ENCODE measurements around the gene SLIT1.
A peak's percentile ranks its signal among the peaks of the same experiment; 100 is the strongest.

The SLIT1 gene

DNA sequence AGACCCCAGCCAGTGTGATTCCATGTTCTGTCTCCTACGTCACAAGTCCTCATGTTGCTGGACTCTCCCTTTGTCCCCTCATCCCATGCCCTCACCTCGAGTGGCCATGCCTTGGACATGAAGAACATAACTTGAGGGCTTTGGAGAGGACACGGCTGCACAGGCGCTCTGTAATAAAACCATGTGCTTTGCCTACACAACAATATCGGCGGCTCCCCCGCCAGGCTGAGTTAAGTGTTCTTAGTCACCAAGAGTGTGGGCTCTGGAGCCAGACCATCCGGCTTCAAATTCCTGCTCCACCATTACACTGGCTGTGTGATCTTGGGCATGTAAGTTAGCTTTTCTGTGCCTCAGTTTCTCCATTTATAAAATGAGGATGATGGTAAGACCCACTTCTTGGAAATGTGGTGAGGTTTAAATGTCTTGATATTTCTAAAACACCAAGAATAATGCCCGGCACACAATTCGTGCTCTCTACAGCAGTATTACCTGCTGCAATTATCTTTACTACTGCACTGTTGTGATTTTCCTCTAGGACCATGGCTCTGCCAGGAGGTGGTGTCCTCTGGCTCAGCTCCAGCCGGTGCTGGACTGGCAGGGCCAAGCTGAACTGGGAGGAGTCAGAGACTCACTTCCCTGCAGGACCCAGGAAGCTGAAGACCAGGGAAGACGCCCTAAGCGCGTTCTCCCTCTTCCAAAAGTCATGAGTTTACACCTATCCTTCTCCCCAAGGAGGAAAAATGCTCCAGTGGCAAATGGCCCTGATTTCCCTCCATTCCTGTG is 15.7 kb downstream of the SLIT1 start:
- no peak for DNase-seq

DNA sequence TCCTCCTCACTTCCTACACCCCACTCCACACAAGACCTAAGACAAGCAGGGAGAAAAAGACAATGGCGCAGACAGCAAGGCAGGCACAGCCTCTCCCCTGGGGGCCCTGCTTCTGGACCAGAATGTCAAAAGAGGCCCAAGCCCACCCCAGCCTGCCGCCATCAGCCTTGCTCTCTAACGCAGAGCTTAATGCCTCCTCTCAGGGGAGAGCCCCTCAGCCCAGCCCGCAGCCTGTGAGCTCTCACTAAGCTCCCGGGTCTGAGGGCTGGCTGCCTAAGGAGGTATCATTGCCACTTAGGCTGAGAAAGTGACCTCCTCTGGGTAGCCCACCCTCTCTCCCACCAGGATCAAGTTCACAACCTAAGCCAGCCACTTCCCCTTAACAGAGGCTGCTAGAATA is 16.7 kb downstream of the SLIT1 start:
- DNase-seq: no peak

DNA sequence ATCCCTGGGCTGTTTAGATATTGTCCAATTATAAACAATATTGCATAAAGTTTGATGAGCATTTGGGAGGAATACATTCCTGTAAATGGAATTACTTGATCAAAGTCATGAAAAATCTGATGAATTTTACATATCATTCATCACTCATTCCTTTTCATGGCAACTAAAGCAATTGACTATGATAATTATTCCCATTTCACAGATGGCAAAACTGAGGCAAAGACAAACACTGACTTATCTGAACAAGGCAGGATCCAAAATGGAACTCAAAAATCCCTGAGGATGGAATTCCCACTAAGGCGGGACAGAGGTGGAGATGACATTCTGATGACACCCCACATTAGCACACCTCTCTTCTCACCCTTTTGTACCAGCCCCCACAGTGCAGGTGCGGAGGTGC is 17.1 kb downstream of the SLIT1 start:
- no peak for DNase-seq

DNA sequence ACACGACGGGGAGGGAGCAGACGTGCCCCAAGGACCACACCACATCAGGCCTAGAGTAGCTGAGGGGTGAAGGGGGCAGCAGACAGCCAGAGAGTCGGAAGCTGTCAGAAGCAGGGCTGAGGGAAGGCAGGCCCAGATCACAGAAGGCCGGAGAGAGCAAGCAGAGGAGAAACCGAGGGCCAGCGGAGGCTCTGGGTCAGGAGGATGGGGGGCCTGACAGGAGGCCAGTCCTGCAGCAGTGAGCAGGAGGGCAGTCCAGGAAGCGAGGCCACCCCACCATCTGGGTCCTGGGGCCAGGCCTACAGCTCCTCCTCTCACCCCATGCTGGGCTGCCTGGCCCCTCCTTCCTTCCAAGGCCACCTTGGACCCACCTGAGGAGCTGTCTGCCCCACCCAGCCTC is 20.3 kb downstream of the SLIT1 start:
- DNase-seq: no peak

DNA sequence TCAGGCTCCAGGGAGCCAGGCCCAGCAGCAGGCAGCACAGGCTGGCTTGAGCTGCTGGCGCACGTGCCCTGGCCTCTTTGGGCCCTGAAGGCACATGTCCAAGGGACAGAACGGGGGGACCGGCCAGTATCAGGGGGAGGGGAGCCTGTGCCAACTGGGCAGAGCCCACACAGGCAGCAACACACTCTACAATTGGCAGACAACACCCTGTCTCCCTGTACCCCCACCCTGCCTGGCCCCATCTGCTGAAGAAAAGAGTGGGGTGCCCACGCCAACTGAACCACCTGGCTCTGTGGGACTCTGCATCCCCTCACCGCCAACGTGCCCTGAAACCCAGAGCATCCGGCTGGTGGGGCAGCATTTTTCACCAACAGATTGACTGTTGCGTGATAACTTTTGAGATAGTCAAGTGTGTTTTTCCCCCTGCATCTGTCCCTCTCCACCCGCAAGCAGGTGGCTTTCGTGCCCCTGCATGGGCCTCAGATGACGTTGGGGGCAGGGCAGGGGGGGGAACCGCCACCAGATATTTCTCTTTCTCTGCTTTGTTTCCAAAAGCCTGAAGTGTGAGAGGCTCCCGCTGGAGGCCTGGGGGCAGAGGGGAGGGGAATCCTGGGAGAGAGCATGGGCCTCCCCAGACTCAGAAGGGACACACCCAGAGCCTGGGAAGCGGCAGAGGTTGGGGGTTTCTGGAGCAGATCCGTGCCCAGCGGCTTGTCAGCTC is 21.8 kb downstream of the SLIT1 start:
- no peak for DNase-seq

DNA sequence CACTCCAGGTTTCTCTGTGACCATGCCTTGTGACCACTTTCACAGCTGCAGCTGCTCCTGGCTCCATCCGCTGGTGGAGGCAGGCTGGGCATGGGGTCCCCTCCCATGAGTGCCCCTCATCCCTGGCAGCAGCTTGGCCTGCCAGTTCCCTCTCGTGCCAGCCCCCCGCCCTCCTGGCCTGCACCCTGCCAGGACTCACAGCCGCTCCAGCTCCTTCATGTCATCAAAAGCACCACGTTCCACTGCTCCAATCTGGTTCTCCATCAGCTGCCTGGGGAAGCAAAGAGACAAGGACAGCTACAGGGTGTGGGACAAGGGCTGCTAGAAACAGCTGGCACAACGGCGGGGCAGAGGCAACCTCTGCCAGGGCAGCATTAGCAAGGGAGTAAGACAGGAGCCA is 22.6 kb downstream of the SLIT1 start:
- no peak for DNase-seq

DNA sequence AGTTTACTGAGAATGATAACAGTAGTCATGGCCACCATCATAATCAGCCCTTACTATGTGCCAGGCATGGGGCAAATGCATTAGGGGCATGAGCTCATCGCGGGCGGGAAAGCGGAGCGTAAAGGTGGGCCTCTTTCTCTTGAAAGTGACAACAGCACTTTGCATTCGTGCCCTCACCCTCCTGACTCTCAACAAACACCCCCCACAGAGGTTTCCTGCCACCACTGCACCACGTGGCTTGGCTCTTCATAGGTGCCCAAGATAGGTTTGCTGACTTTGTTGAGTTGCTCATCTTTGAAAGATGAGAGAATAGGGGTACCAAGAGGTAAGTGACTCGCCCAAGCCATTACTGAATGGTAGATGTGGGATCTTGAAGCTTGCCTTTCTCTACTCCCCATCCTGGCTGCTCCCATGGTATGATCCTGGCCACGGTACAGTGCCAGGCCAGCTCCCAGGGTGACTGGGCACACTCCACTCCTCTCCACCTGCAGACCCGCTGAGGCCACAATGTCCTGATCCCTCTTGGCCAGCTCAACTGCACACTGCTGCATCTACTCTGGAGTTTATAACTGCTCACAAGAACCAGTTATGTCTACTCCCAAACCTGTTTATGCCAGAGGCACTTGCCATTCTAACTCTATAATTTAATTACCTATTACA is 26.0 kb downstream of the SLIT1 start:
- no peak for DNase-seq

DNA sequence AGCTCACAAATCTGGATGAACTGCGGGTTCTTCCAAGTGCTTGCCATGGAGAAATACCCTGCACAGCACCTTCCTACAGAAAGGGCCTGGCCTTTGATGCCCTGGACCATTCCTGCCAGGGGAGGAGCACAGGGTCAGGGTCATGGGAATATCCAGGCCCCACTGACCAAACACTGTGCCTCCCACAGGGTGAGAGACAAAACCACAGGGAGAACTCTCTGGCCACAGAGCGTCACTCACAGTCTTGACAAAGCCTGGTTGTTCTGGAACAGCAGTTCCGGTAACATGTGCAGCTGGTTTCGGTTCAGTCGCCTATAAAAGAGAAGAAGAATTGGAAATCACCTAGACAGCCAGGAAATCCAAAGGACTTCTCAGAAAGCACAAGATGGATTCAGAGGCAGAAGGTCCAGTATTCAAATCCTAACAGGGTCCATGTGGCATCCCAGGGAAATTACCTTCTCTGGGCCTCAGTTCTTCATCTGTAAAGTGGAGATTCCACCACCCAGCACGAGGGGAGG is 28.1 kb downstream of the SLIT1 start:
- DNase-seq: peak; percentile 77 to 91 (median 78)

DNA sequence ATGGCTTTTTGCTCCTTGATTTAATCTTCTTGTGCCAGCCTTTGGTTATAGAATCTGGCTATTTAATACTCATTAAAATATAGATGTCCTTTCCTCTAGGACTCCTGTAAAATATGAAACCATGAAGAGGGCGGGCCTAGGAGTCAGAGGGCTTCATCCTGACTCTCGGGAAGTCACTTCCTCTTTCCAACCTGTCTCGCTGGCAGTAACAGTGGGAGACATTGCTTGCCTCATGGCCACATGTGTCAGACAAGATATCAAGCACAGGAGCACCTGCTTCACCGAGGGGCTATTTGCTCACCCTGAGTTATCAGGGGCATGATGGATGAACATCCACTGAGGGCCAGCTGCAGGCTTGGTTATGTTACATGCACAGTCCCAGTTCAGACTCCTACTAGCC is 31.0 kb downstream of the SLIT1 start:
- DNase-seq: peak; percentile 41 to 55 (median 55)

DNA sequence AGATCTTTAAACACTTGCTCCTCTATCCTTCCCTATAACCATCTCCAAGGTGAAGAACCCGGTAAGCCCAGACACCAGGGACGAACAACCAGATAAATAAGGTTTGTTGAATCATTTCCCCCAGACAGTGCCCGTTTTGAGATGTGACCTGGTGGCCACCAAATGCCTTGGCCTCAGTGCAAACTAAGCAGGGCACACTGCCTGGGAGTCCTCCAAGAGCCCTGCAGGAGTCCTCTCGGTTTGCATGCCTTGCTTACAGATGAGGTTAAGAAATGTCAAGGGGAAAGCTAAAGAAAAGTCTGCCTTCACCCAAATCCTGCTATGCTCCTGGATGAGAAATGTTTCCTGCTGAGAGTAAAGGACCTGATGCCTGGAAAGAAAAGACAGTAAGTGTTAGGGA is 31.6 kb downstream of the SLIT1 start:
- no peak for DNase-seq

DNA sequence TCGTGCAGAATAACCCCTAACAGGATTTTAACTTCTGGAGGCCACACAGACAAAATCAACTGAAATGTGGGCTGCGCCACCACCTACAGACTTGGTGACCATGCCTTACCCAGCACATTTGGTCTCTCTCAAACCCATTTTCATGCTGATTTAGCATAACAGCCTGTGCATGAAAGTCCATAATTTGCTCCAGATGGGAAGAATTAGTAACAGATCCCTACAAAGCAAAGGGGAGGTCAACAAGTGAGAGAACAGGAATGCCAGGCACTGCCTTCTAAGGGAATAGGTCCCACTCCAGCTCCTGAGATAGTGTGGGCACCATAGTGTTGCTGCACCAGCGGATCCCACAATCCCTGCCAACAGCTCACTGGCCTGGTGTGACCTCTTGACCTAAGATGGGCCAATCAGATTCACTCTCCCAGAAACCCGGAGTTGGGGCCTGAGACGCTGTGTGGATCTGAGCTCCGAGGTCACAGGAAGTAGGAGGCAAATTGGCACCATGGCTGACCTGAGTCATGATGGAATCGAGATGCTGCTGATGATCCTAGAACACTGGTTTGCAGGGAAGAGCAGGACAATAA is 32.4 kb downstream of the SLIT1 start:
- DNase-seq: no peak

DNA sequence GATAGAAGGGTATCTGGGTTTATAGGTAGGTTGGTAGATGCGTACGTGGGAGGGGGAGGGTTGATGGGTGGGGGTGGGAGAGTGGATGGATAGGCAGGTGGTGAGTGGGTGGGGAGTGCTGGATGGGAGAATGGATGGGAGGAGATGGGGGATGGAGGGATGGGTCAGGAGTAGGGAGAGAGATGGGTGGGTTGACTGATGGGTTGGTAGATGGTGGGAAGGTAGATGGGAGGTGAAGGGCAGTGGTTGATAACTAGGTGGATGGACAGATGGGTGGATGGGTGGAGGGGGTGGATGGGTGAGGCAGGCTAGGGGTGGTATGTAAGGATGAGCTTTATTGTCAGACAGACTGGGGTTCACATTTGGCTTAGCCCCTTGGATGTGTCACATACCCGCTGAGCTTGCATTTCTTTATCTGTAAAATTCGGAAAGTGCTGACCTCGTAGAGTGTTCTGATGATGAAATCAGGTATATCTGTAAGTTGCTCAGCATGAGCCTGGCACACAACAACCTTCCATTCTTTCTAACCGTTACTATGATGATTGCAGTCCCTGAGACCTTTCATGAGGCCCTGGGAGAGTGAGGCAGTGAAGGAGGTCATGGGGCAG is 34.3 kb downstream of the SLIT1 start:
- DNase-seq: no peak

DNA sequence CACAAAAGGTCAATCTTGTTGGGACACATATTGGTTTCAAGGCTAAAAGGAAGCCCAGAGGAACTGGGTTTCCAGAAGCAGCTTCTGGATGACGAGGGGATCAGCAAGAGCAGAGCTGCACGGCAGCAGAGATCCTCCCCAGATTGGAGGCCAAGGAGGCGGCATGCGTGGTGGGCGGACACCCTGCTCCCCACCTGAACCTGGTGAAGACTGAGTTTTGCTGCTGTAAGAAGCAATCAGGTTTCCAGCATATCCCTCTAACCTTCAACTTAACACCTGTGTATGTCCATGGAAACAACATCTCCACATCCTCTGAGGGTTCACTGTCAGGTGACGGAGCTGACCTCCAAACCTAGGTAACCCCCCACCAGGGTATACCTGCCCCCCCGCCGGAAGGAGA is 35.1 kb downstream of the SLIT1 start:
- DNase-seq: no peak

DNA sequence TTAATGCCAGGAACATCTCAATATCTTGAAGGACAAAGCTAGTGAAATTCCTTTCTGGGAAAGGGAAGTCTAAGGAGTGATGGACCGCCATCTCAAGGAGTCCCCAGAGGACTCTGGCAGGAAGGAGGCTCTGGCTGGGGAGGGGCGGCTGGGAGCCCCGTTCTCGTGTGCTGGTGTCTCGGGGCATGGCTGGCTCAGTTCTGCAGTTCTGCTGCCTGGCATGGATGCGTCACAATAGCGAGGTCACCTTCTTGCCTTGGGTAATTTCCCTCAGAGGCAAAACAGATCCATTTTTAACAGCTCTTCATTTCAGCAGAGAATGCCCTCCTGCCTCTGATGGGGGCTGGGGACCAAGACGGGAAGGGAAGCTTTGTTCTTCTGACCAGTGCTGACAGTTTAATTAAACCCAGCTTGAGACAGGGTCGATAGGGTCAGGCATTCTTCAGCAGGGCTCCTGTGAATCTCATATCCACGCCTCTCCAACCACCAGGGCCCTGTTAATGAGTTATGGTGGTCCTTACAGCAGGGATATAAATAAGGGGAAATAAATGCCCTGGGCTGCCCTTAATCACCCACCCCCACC is 35.7 kb downstream of the SLIT1 start:
- peak in 2 of 3 donors; percentile 11 to 40 for DNase-seq

DNA sequence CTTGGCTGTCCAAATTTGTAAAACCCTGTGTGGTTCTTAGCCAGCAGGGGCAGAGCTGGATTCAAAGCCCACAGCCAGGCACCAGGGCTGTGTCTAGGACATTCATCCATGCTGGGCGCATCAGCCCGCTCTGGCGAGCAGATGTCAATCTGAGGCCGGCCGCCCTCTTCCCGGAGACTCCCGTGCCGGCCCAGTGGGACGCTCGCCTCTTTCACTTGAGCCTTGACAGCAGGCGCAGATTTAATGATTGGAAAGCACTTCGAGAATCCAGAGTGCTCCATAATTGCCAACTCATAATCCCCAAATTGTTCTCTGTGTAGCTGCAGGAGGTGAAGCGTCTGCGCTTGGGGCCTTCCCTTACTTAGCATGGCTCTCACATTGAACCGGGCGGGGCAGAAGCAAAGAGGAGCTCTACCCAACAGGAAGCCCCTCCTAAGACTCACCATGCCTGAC is 36.7 kb downstream of the SLIT1 start:
- DNase-seq: no peak

DNA sequence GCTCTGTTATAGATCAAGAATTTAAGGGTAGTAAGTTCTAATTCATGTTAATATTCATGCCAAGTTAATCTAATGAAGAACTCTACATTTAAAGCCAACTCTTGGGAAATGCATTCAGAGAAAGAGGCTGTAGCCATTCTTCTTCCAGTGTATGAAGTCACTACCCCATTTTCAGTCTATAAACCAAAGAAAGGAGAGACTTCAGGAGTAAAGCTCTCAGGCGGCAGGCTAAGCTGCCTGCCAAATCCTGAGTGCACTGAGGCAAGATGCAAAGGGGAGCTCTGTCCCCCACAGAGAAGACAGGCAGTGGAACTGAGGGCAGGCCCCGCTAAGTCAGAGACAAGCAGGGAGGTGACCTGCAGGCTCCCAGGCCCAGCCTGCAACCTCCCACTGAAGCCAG is 41.5 kb downstream of the SLIT1 start:
- DNase-seq: no peak

DNA sequence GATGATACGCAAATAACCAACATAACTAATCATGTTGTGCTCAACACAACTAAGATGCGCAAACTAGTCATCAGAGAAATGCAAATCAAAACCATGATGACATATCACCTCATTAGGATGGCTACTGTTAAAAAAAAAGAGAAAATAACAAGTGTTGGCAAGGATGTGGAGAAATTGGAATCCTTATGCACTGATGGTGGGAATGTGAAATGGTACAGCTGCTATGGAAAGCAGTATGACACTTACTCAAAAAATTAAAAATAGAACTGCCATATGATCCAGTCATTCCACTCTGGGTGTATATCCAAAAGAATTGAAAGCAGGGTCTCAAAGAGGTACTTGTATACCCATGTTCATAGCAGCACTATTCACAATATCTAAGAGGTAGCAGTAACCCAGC is 42.9 kb downstream of the SLIT1 start:
- no peak for DNase-seq

DNA sequence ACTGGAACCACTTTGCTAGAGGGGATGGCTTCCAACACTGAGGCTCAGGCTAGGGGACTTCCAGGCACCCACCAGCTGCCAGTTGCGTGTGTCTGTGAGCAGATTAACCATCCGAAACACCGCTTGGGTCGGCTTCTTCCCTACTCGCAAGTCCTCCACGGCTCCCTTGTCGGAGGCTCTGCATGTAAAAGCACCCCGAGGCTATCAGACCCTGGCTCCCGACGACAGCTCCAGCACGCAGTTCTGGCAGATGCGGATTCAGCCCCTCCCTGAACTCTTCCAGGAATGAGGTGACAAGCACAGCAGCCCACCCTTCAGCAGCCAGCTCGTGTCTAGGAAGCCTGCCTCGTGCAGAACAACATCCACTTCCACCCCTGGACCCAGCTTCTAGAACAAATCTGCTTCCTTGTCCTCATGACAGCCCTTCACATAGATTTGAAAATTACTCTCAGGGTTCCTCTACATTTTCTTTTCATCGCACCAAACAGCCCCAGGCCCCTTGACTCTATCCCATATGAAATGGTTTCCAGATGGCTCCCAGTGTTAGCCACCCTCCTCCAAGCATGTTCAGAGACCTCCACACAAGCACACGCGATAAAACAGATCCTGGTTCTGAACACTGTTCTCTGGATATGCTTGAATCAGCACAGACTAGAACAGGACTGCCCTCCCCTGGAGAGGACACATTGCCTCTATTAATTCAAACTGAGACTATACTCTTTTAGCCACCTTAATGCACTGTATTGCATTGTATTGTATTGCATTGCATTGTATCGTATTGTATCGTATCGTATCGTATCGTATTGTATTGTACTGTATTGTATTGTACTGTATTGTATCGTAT is 44.6 kb downstream of the SLIT1 start:
- DNase-seq: no peak

DNA sequence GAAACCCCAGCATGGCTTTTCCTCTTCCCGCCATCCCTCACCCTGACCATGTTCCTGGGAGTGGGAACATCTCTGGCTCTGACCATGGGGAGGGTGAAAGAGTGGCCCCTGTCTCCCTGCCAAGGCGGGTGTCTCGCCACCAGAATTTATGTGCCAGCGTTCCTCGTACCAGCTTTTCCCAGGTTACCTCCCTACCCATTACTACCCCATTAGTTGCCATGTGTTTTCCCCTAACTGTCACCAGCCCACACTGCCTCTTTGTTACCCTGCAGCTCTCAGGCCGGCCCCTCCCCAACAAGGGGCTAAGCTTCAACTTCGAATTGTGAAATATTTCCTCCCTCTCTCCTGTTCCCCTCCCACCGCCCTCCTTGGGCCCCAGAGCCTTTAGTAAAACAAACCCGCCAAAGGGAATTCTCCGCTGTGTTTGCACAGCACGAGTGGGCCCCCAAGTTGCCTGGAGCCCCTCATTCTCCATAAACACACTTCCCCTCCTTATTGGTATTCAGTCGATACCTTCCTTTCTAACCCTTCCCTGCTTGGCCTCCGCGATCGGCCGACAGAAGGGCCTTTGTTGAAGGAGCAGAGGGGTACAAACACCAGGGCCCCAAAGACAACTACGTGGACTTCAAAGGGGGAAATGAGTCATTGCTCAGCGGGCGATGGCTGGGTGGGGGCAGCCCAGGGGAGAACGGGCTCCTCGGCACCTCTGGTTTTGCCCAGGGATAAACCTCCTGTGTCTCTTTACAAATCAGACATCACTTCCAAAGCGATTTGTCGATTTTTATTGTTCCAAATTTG is 45.5 kb downstream of the SLIT1 start:
- peak; percentile 20 to 32 (median 21) for DNase-seq

DNA sequence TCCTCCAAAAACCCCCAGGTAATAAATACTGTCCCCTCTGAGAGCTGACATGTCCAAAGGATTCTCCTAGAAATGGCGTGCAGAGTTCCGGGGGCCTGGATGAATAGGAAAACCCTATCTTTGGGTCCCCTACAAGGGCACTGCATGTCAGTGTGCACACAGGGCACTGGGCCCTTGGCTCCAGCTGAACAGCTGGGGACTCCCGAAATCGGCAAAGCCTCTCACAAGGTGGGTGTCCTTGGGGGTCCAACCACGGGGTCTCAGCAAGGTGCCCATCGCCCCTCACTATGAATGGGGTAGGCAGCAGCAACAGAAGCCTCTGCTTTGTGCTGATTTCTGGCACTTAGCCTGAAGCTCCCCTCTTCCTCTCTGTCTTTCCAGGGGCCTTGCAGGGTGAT is 46.1 kb downstream of the SLIT1 start:
- DNase-seq: no peak

DNA sequence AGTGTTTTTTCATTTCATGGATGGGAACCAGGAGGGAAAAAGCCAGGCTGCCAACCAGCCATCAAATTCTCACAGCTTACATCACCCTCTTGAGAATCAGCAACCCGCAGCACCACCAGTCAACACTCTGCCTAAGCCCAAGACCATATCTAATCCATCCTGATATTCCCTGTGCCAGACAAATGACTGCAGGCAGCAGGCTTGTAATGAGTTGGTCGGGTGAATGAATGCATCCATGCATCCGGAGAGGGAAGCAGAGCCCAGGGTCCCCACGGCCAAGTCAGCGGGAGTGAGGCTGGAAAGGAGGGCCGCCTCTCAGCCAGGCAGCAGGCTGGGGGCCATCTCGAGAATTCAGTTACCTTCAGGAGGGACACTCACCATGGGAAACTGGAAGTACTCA is 46.9 kb downstream of the SLIT1 start:
- no peak for DNase-seq

Measured in suppressor macrophage treated with lipopolysaccharide for 1 hour (primary cell).